ENCODE results near the gene GPC1.

Gene GPC1

DNA sequence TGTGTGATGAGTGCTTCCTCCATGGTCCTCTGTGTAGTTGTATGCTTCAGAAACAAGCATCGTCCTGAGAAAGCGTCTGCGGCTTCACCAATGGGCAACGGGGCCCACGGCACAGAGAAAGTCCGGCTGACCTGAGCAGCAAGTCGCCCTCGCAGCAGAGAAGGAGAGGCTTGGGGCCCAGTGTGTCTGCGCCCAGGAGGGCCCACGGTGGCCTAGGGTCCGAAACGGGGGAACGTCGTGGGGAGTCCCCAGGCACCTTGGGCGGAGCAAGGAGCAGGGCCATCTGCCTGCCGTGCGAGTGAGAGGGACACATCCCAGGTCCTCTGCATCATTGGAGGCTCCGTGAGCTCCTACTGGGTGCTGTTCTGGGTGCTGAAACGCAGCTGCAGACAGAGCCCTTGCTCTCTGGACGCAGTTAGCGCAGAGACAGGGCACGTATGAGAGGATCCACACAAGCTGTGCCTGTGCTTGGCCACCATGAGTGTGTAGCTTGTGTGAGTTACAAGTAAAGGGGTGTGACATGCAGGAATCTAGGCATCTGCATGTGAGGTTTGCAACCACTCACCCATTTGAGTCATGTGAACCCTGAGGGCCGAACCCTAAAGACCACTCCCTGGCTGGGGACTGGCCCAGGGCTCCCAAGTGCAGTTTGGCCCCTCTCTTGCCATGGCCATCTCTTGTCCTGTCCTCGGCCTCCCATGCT lies 10.6 kb downstream of the GPC1 start:
- DNase-seq (ENCODE audit: low spot score) = no peak

DNA sequence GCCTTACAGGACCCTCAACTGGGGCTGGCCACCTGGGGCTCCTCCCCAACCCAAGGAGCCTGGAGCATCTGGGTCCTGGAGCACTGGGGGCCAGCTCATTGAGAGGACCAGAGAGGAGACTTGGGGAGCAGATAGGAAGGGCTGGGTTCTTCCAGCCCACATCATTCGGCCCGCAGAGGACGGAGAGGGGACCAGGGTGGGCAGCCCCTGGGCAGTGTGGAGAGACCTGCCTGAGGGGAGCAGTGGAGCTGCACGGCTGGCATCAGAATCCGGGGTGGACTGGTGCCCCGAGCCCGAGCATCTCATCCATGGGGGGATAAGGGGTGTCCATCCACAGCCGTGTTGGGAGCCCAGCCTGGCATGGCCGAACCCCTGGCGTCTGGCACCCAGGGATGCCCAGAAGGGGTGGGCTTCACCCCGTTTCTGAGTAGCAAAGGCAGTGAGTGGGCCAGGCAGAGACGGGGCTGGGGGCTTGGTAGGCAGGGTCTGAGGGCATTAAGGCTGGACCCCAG lies 11.3 kb downstream of the GPC1 start:
- no peak for DNase-seq (ENCODE audit: low spot score)

- no peak for DNase-seq (ENCODE audit: low spot score)
Observed at GRCh38 chr2:240447331-240447730, 11.9 kb downstream of the GPC1 start.

DNA sequence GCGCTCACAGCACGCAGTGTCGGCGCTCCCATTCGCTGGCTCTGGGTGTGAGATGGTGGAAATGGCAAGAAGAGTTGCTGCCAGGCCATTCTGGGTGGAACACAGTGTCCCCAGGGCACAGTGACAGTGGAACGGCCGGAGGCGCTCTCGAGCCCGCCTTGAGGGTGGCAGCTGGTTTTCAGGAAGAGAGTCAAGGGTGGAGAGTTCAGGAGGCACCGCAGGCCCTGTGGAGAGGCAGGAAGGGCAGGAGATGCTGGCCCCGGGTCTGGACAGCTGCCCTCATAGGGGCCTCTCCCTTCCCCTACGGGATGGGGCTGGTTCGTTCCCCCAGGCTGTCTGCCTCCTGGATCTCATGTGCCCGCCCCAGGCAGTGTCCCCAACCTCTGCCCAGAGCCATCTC lies 12.5 kb downstream of the GPC1 start:
- DNase-seq (ENCODE audit: low spot score) = no peak

DNA sequence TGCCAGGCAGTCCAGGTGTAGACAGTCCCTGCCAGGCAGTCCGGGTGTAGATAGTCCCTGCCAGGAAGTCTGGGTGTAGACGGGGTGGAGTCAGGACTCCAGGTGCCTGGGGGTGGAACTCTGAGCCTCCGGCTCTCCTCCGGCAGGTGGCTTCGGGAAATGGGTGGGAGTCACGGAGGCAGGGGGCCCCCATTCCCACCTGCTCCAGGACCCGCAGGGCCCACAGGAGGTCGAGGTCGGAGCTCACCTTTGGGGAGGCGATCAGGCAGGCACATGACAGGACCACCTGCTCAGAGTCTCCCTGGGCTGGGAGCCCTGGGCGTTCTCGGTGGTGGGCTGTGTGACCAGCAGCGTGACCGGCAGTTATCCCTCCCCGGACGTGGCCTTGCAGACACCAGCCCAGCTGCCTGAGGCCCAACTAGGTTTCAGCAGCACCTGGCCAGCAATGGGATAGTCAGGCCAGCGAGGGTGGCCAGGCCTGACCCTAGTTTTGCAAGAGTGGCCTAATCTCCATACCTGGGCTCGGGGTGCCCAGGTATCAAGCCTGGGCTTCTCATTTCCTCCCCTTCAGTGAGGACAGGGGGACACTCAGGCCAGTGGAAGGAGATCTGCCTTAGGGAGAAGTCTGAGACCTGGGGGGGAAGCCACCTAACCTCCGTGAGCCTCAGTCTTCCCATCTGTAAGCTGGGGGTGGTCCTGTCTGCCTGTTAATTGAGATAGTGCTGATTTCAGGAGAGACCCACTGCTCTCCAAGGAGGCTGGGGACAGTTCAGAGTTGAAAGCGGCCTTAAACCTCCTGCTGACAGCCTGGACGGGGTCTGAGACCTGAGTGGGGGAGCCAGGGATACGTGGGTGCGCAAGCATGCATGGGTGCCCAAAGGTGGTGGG lies 13.2 kb downstream of the GPC1 start:
- no peak for DNase-seq (ENCODE audit: low spot score)

DNA sequence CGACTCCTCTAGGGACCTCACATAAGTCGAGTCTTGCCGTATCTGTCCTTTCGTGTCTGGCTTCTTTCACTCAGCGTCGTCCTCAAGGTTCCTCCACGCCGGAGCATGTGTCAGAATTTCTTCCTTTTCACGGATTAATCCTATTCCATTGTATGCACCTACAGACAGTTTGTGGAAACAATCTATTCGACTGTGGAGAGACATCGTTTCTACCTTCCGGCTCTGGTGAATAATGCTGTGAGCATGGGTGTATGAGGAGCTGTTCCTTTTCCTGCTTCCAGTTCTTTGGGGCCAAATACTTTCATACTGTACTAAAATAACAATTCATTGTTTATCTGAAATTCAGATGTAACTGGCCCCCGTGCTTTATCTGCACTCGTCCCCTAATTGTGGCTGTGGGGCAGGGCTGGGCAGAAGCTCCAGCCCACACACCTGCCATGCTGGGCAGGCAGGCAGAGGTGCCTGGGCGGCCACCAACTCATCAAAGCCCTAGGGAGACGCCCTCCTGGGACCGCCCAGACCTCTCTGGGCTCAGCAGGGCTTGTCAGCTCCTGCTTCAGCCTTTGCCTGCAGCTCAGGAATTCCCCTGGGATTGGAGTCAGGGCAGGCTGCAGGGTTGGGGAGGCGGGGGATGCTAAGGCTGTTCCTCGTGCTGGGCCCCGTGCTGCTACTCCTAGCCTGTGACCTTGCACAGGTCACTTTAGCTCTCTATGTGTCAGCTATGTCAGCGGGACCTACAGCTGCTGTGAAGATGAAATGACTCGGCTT lies 14.5 kb downstream of the GPC1 start:
- no peak for DNase-seq (ENCODE audit: low spot score)

DNA sequence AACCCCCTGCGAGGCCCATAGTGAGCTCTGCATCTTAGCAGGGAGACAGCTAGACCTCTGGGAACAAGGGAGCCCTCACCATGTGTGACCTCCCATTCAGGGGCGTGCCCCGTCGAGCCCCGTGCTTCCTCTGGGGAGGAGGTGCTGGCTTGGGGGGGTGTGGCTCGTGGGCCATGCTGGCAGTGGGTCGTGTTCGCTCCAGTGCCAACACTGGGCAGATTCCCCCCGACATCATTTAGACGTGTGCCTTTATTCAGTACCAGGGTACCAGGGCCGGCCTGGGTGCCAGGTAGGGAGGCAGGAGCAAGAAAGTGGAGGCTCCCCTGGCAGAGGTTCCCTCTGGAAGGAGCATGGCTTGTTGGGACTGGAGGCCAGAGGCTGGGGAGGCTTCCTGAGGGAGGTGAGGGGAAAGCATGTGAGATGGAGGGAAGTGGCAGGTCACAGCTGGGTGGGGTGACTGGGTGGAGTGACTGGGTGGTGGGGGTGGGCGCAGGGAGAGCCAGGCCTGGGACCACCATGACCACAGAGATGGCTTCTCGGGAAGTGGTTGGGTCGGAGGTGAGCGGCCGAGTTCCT lies 15.2 kb downstream of the GPC1 start:
- DNase-seq (ENCODE audit: low spot score) = no peak

DNA sequence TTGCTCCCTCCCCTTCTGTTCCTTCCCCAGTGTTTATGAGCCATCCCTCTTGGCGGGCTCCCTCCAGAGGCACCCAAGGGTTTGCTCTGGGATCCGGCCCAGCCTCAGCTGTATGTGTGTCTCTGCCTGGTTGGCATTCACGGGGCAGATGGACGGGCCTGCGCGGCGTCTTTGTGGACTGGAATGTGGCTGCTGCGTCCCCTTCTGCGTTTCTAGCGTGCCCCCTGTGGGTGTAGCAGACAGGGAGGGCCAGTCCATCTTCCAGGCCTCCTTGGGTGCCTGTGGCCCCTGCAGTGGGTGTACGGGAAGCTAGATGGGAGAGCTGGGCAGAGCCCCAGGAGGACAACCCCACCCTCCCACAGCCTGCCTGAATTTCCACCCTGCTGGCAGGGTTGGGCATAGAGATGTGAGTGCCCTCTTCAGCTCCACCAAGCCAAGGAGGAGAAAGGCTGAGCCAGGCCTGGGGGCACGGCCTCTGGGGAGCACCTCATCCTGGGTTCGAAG lies 15.7 kb downstream of the GPC1 start:
- DNase-seq (ENCODE audit: low spot score) = no peak

DNA sequence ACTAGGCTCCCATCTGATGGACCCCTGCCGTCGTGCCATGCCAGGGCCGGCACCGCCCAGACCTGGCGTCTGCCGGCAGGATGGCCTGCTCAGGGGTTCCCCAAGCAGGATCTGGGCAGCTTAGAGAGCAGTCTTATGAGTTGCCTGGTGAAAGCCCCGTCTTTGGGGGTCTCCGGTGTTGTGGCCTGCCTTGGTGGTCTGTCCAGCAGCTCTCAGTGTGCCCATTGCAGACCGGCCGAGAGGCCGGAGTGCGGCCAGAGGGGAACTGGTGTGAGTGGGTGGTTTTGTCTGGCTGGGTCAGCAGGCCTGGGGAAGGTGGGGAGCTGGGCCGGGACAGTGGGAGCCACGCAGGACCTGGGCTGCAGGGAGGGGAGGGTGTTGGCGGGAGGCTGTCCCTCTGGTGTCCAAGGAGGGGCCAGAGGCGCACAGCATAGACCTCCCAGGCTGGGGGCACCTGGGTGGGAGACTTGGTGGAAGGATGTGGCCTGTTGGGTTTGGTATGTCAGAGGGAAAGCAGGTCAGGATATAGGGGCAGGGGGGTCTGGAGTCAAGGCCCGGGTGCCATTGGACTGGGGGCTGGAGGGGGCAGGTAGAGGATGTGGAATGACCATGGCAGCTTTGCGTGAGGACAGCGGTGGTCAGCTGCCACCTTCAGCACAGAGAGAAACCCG lies 16.5 kb downstream of the GPC1 start:
- no peak for DNase-seq (ENCODE audit: low spot score)

DNA sequence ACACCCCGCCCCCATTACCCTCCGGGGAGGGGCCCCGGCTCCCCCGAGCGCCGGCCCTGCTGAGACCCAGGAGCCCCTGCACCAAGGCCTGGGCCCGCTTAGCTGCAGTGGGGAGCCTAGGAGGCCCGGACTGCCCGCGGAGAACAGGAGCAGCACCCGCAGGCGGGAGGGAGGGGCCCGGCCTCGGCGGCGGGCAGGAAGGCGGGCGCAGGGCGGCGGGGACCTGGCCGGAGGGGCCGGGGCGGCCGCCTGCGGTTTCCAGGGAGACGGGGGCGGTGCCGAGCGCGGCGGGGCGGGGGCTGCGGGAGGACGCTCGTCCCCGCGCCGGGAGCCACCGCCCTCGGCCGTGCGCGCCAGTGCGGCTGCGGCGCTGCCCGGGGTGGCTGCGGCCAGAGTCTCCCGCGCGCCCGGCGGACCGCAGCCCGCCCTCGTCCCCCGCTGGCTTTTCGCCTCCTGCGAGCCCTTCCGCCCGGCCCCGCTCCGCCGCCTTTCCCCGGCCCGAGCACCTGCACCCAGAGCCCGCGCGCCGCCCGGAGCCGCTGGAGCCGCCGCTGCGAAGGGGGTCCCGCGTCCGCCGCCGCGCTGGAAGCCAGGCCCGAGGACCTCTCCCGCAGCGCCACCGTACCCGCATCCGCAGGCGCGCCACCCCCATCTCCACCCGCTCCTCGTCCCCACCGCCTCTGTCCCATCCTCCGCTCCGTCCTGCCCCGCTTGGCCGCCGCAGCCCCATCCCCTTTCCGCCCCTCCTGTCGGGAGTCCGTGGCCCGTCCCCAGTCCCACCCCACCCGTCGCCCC lies 17.2 kb downstream of the GPC1 start:
- DNase-seq (ENCODE audit: low spot score) = peak; percentile 96

DNA sequence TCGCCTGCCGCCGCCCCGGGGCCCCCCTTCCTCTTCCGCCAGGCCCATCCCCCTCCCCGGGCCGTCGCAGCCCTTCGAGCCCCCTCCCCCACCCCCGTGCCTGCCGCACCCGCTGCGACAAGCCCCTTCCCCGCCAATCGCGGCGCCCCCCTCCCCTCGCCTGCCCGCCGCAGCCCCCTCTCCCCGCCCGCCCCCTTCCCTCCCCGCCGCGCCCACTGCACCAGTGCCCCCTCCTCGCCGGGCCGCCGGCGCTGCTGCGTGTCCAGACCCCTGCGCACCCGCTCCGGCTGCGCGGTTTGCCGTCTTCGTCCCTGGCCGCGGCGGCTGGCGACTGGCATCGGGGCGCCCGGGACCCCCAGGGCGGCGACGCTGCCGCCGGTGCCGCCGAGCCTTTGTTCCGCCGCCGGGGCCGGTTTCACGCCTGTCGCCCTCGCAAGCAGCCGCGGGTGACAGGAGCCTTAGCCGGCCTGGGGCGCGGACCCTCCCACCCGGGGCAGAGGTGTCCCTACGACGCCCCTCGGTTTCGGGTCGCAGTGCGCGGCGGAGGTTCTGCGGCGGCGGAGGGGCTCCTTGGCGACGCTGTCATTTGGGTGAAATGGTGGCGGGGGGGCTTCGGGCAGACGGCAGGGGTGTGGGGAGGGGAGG lies 18.1 kb downstream of the GPC1 start:
- DNase-seq (ENCODE audit: low spot score) = no peak

- DNase-seq (ENCODE audit: low spot score) = no peak
Observed at GRCh38 chr2:240454106-240454901, 18.8 kb downstream of the GPC1 start.

GRCh38 chr2:240455272-240455646 lies 19.8 kb downstream of the GPC1 start:
- no peak for DNase-seq (ENCODE audit: low spot score)

- DNase-seq (ENCODE audit: low spot score) = no peak
Observed at GRCh38 chr2:240455647-240456446, 20.4 kb downstream of the GPC1 start.

- DNase-seq (ENCODE audit: low spot score) = no peak
Observed at GRCh38 chr2:240456447-240457222, 21.2 kb downstream of the GPC1 start.

GRCh38 chr2:240457223-240458043 lies 22.0 kb downstream of the GPC1 start:
- DNase-seq (ENCODE audit: low spot score) = no peak
